Measurements from ENCODE around the gene FXYD5. TPM values are rescaled to one million over a fixed set of nuclear protein-coding genes. Genes with fewer than 3 reads are reported as not detected.

Gene FXYD5
- polyA plus RNA-seq, 1 donor from 2014 or later = not detected

- H3K9ac ChIP-seq (ENCODE audit: low read length) = no peak overlapping the region
- H3K9me2 ChIP-seq (ENCODE audit: insufficient read depth, low read length) = no peaks in the 10 kb centered on the region
- TF ChIP-seq EP300 (conservative IDR thresholded peaks at IDR 0.05; ENCODE audit: poor library complexity, severe bottlenecking) = no peak
- H3K27ac ChIP-seq (ENCODE audit: low read length) = no peak overlapping the region
- no peaks in the 10 kb centered on the region for H3F3A ChIP-seq (ENCODE audit: insufficient read depth, low read length, poor library complexity, severe bottlenecking)
- no peaks in the 10 kb centered on the region for H3K9me3 ChIP-seq (ENCODE audit: low read length)
- H3K79me2 ChIP-seq (replicated peaks; ENCODE audit: insufficient read depth, low read length) = no peaks in the 10 kb centered on the region
- H3K36me3 ChIP-seq (ENCODE audit: insufficient read depth, low read length) = no peaks in the 10 kb centered on the region
- no peak overlapping the region for H3K4me3 ChIP-seq (ENCODE audit: low read length)
- H4K20me1 ChIP-seq (ENCODE audit: insufficient read depth) = no peaks in the 10 kb centered on the region
- H3K27me3 ChIP-seq (ENCODE audit: insufficient read depth, low read depth, low read length) = no peaks in the 10 kb centered on the region
- no peak overlapping the region for H2AFZ ChIP-seq (ENCODE audit: low read depth, low read length)
- no peak overlapping the region for H3K4me2 ChIP-seq (ENCODE audit: low read length)
Observed at GRCh38 chr19:35167251-35168119, 12.9 kb downstream of the FXYD5 start.

GRCh38 chr19:35168196-35168595 is 13.7 kb downstream of the FXYD5 start:
- Histone ChIP-seq H3K36me3 (ENCODE audit: insufficient read depth, low read length) (no peaks in the 10 kb centered on the region), H3K4me3 (ENCODE audit: low read length) (no peak overlapping the region), H3K27ac (ENCODE audit: low read length) (no peak overlapping the region), H3F3A (ENCODE audit: insufficient read depth, low read length, poor library complexity, severe bottlenecking) (no peaks in the 10 kb centered on the region), H3K9ac (ENCODE audit: low read length) (no peak overlapping the region), H3K79me2 (replicated peaks; ENCODE audit: insufficient read depth, low read length) (no peaks in the 10 kb centered on the region), H3K9me2 (ENCODE audit: insufficient read depth, low read length) (no peaks in the 10 kb centered on the region), H3K4me2 (ENCODE audit: low read length) (no peak overlapping the region), H4K20me1 (ENCODE audit: insufficient read depth) (no peaks in the 10 kb centered on the region), H3K9me3 (ENCODE audit: low read length) (no peaks in the 10 kb centered on the region), H2AFZ (ENCODE audit: low read depth, low read length) (no peak overlapping the region), H3K27me3 (ENCODE audit: insufficient read depth, low read depth, low read length) (no peaks in the 10 kb centered on the region)
- TF ChIP-seq EZH2 (IDR thresholded peaks at IDR 0.05; ENCODE audit: borderline replicate concordance, insufficient read depth, low read length, poor library complexity, severe bottlenecking) = no peak
- TF ChIP-seq RAD21 (conservative IDR thresholded peaks at IDR 0.05) = no peak
- no peak for TF ChIP-seq POLR2AphosphoS5 (IDR thresholded peaks at IDR 0.05)
- TF ChIP-seq REST (IDR thresholded peaks at IDR 0.05; ENCODE audit: borderline replicate concordance) = no peak
- TF ChIP-seq MXI1 (conservative IDR thresholded peaks at IDR 0.05; ENCODE audit: poor library complexity, severe bottlenecking) = no peak

GRCh38 chr19:35169221-35169995 is 14.9 kb downstream of the FXYD5 start:
- H3K9me3 ChIP-seq (ENCODE audit: low read length) = no peaks in the 10 kb centered on the region
- H3K36me3 ChIP-seq (ENCODE audit: insufficient read depth, low read length) = no peaks in the 10 kb centered on the region
- H3K4me2 ChIP-seq (ENCODE audit: low read length) = no peak overlapping the region
- H2AFZ ChIP-seq (ENCODE audit: low read depth, low read length) = no peak overlapping the region
- H3K27me3 ChIP-seq (ENCODE audit: insufficient read depth, low read depth, low read length) = no peaks in the 10 kb centered on the region
- H3K9ac ChIP-seq (ENCODE audit: low read length) = no peak overlapping the region
- H3F3A ChIP-seq (ENCODE audit: insufficient read depth, low read length, poor library complexity, severe bottlenecking) = no peaks in the 10 kb centered on the region
- no peak overlapping the region for H3K27ac ChIP-seq (ENCODE audit: low read length)
- H3K9me2 ChIP-seq (ENCODE audit: insufficient read depth, low read length) = no peaks in the 10 kb centered on the region
- H4K20me1 ChIP-seq (ENCODE audit: insufficient read depth) = no peaks in the 10 kb centered on the region
- no peak overlapping the region for H3K4me3 ChIP-seq (ENCODE audit: low read length)
- TF ChIP-seq MXI1 (conservative IDR thresholded peaks at IDR 0.05; ENCODE audit: poor library complexity, severe bottlenecking) (no peak), CTCF (IDR thresholded peaks at IDR 0.05; ENCODE audit: poor library complexity, severe bottlenecking) (no peak), SMC3 (conservative IDR thresholded peaks at IDR 0.05; ENCODE audit: poor library complexity) (no peak), REST (IDR thresholded peaks at IDR 0.05; ENCODE audit: borderline replicate concordance) (no peak), POLR2AphosphoS5 (IDR thresholded peaks at IDR 0.05) (no peak), EZH2 (IDR thresholded peaks at IDR 0.05; ENCODE audit: borderline replicate concordance, insufficient read depth, low read length, poor library complexity, severe bottlenecking) (no peak), EP300 (conservative IDR thresholded peaks at IDR 0.05; ENCODE audit: poor library complexity, severe bottlenecking) (no peak), TAF1 (IDR thresholded peaks at IDR 0.05; ENCODE audit: low read depth) (no peak), RAD21 (conservative IDR thresholded peaks at IDR 0.05) (no peak)
- no peaks in the 10 kb centered on the region for H3K79me2 ChIP-seq (replicated peaks; ENCODE audit: insufficient read depth, low read length)
